Astrocyte (in vitro differentiated cells and primary cell): ENCODE measurements around the gene CCNK.

Experiments
- CTCF ChIP-seq: IDR thresholded peaks from 2 replicates; pipeline ENCODE4 v1.5.1; 2011; ENCODE audit warnings: low read depth, mild to moderate bottlenecking, inconsistent platforms, low read length, moderate library complexity; ENCODE audit not compliant: insufficient read depth
- EZH2 ChIP-seq: IDR thresholded peaks from 2 replicates; pipeline ENCODE4 v1.6.1; 2012; ENCODE audit warnings: mild to moderate bottlenecking, low read length, inconsistent platforms; ENCODE audit not compliant: insufficient read depth

- TF ChIP-seq CTCF (no peak), EZH2 (no peak)
Measured at GRCh38 chr14:99447739-99448138, 33.5 kb upstream of the CCNK start.
